ENCODE results near the gene FRG2C.
A peak's percentile ranks its signal among the peaks of the same experiment; 100 is the strongest.
"Not testable (repeated sequence)": the region's sequence is repeated elsewhere in the genome, so short reads cannot be mapped to it uniquely, and the experiment has no call there.

Gene FRG2C

GRCh38 chr3:75664028-75664427 is at the start of gene FRG2C:
TSS of gene FRG2C (plus strand) at chr3:75664328. CDS start at chr3:75664380, 52 bp downstream.
- not testable (repeated sequence) for H3K4me3 ChIP-seq (ENCODE audit: low read length); H4K20me1 ChIP-seq (ENCODE audit: insufficient read depth, low read length); H3F3A ChIP-seq (ENCODE audit: insufficient read depth, low read length); DNase-seq; H3K27me3 ChIP-seq (replicated peaks; ENCODE audit: insufficient read depth, low read length); H3K79me2 ChIP-seq (ENCODE audit: low read length); H3K36me3 ChIP-seq (replicated peaks; ENCODE audit: insufficient read depth, low read length); H3K9me3 ChIP-seq (replicated peaks; ENCODE audit: insufficient read depth, low read length); H3K9me2 ChIP-seq (replicated peaks; ENCODE audit: insufficient read depth, low read length); H3K4me2 ChIP-seq (ENCODE audit: low read depth, low read length); H3K9ac ChIP-seq (ENCODE audit: low read length); H2AFZ ChIP-seq (ENCODE audit: low read length); H3K27ac ChIP-seq (ENCODE audit: low read length); H3K4me1 ChIP-seq (ENCODE audit: low read length)

- not testable (repeated sequence) for H3K4me3 ChIP-seq (ENCODE audit: low read length)
Observed at GRCh38 chr3:75618666-75619305, 45.3 kb upstream of the FRG2C start.

GRCh38 chr3:75619481-75620031 is 44.6 kb upstream of the FRG2C start:
- H4K20me1 ChIP-seq (ENCODE audit: insufficient read depth, low read length); H3K9me3 ChIP-seq (replicated peaks; ENCODE audit: insufficient read depth, low read length); DNase-seq; H3K4me2 ChIP-seq (ENCODE audit: low read depth, low read length); H3K27ac ChIP-seq (ENCODE audit: low read length); H3F3A ChIP-seq (ENCODE audit: insufficient read depth, low read length); H3K79me2 ChIP-seq (ENCODE audit: low read length); H3K9ac ChIP-seq (ENCODE audit: low read length); H3K27me3 ChIP-seq (replicated peaks; ENCODE audit: insufficient read depth, low read length); H3K4me3 ChIP-seq (ENCODE audit: low read length); H3K9me2 ChIP-seq (replicated peaks; ENCODE audit: insufficient read depth, low read length); H2AFZ ChIP-seq (ENCODE audit: low read length); H3K36me3 ChIP-seq (replicated peaks; ENCODE audit: insufficient read depth, low read length): not testable (repeated sequence)
- H3K4me1 ChIP-seq (ENCODE audit: low read length) = peaks cover 19% of the 10 kb centered on the region

More at GRCh38 chr3:75618666-75619305, 45.3 kb upstream of the FRG2C start:
- H3K27ac ChIP-seq (ENCODE audit: low read length); H3K79me2 ChIP-seq (ENCODE audit: low read length); H2AFZ ChIP-seq (ENCODE audit: low read length); DNase-seq; H3F3A ChIP-seq (ENCODE audit: insufficient read depth, low read length); H3K27me3 ChIP-seq (replicated peaks; ENCODE audit: insufficient read depth, low read length); H3K9me3 ChIP-seq (replicated peaks; ENCODE audit: insufficient read depth, low read length); H4K20me1 ChIP-seq (ENCODE audit: insufficient read depth, low read length); H3K4me2 ChIP-seq (ENCODE audit: low read depth, low read length); H3K9ac ChIP-seq (ENCODE audit: low read length); H3K9me2 ChIP-seq (replicated peaks; ENCODE audit: insufficient read depth, low read length); H3K36me3 ChIP-seq (replicated peaks; ENCODE audit: insufficient read depth, low read length): not testable (repeated sequence)
- peaks cover 19% of the 10 kb centered on the region for H3K4me1 ChIP-seq (ENCODE audit: low read length)

- not testable (repeated sequence) for H3K36me3 ChIP-seq (replicated peaks; ENCODE audit: insufficient read depth, low read length); H3K9me3 ChIP-seq (replicated peaks; ENCODE audit: insufficient read depth, low read length); H2AFZ ChIP-seq (ENCODE audit: low read length); H3K9me2 ChIP-seq (replicated peaks; ENCODE audit: insufficient read depth, low read length); H4K20me1 ChIP-seq (ENCODE audit: insufficient read depth, low read length); H3F3A ChIP-seq (ENCODE audit: insufficient read depth, low read length); H3K27me3 ChIP-seq (replicated peaks; ENCODE audit: insufficient read depth, low read length); H3K79me2 ChIP-seq (ENCODE audit: low read length)
- DNase-seq = peak; percentile 96
- Histone ChIP-seq H3K4me1 (ENCODE audit: low read length) (peaks cover 19% of the 10 kb centered on the region), H3K4me3 (ENCODE audit: low read length) (peak overlapping the region; percentile 43; the same call in 1 of the 2 replicates), H3K4me2 (ENCODE audit: low read depth, low read length) (peak overlapping the region; percentile 59; the same call in 1 of the 2 replicates), H3K27ac (ENCODE audit: low read length) (peak overlapping the region; percentile 92), H3K9ac (ENCODE audit: low read length) (peak overlapping the region; percentile 58)
- TF ChIP-seq CTCF (IDR thresholded peaks at IDR 0.05; ENCODE audit: low read length) = peak; percentile 53
Observed at GRCh38 chr3:75621772-75622171, 42.4 kb upstream of the FRG2C start.

GRCh38 chr3:75623656-75624055 is 40.5 kb upstream of the FRG2C start:
- not testable (repeated sequence) for H3K4me3 ChIP-seq (ENCODE audit: low read length); H3K9me3 ChIP-seq (replicated peaks; ENCODE audit: insufficient read depth, low read length); DNase-seq; H3K9me2 ChIP-seq (replicated peaks; ENCODE audit: insufficient read depth, low read length); H4K20me1 ChIP-seq (ENCODE audit: insufficient read depth, low read length); H2AFZ ChIP-seq (ENCODE audit: low read length); H3K27ac ChIP-seq (ENCODE audit: low read length); H3K9ac ChIP-seq (ENCODE audit: low read length); H3F3A ChIP-seq (ENCODE audit: insufficient read depth, low read length); H3K4me2 ChIP-seq (ENCODE audit: low read depth, low read length); H3K27me3 ChIP-seq (replicated peaks; ENCODE audit: insufficient read depth, low read length); H3K79me2 ChIP-seq (ENCODE audit: low read length); H3K36me3 ChIP-seq (replicated peaks; ENCODE audit: insufficient read depth, low read length)
- peaks cover 19% of the 10 kb centered on the region for H3K4me1 ChIP-seq (ENCODE audit: low read length)

GRCh38 chr3:75630887-75631535 is 33.1 kb upstream of the FRG2C start:
- H3K9me3 ChIP-seq (replicated peaks; ENCODE audit: insufficient read depth, low read length); H3K4me3 ChIP-seq (ENCODE audit: low read length); H3K4me1 ChIP-seq (ENCODE audit: low read length); H4K20me1 ChIP-seq (ENCODE audit: insufficient read depth, low read length); H3F3A ChIP-seq (ENCODE audit: insufficient read depth, low read length); DNase-seq; H3K27me3 ChIP-seq (replicated peaks; ENCODE audit: insufficient read depth, low read length); H3K4me2 ChIP-seq (ENCODE audit: low read depth, low read length); H2AFZ ChIP-seq (ENCODE audit: low read length); H3K36me3 ChIP-seq (replicated peaks; ENCODE audit: insufficient read depth, low read length); H3K9ac ChIP-seq (ENCODE audit: low read length); H3K79me2 ChIP-seq (ENCODE audit: low read length); H3K9me2 ChIP-seq (replicated peaks; ENCODE audit: insufficient read depth, low read length): not testable (repeated sequence)
- peak overlapping the region; percentile 41; the same call in 1 of the 2 replicates for H3K27ac ChIP-seq (ENCODE audit: low read length)
